ENCODE measurements around the gene ERCC2.

GRCh38 chr19:45322744-45323281, 47.6 kb downstream of the ERCC2 start, which contains the start of gene CKM:
- TF ChIP-seq CTCF (IDR thresholded peaks at IDR 0.05) (no peak), POLR2AphosphoS5 (IDR thresholded peaks at IDR 0.05) (no peak), POLR2A (IDR thresholded peaks at IDR 0.05) (no peak)
